ENCODE measurements around the gene PLD4.

PLD4 gene

GRCh38 chr14:104954746-104955395 is 30.2 kb downstream of the PLD4 start:
- no peak overlapping the region for H3K27ac Mint-ChIP-seq
- H3K36me3 Mint-ChIP-seq (ENCODE audit: low read depth), result no peaks in the 10 kb centered on the region
- no peak for TF ChIP-seq CTCF (IDR thresholded peaks at IDR 0.05; ENCODE audit: unreplicated experiment in 3 of 3)
- peaks cover 16% of the 10 kb centered on the region for H3K27me3 Mint-ChIP-seq (ENCODE audit: low read depth)
- H3K4me3 Mint-ChIP-seq, result no peak overlapping the region
- H3K4me1 Mint-ChIP-seq, result no peaks in the 10 kb centered on the region
- peaks cover 2% of the 10 kb centered on the region for H3K9me3 Mint-ChIP-seq

- Mint-ChIP-seq H3K36me3 (ENCODE audit: low read depth) (no peaks in the 10 kb centered on the region), H3K4me3 (no peak overlapping the region), H3K27ac (no peak overlapping the region), H3K9me3 (peaks cover 2% of the 10 kb centered on the region), H3K27me3 (ENCODE audit: low read depth) (peaks cover 16% of the 10 kb centered on the region), H3K4me1 (no peaks in the 10 kb centered on the region)
- TF ChIP-seq CTCF (IDR thresholded peaks at IDR 0.05; ENCODE audit: unreplicated experiment in 3 of 3), result no peak
Observed at GRCh38 chr14:104955396-104955770, 30.7 kb downstream of the PLD4 start.

GRCh38 chr14:104956290-104956890 is 31.7 kb downstream of the PLD4 start:
- Mint-ChIP-seq H3K4me1 (no peaks in the 10 kb centered on the region), H3K27ac (no peak overlapping the region), H3K4me3 (no peak overlapping the region), H3K27me3 (ENCODE audit: low read depth) (peaks cover 16% of the 10 kb centered on the region), H3K36me3 (ENCODE audit: low read depth) (no peaks in the 10 kb centered on the region), H3K9me3 (peaks cover 2% of the 10 kb centered on the region)
- TF ChIP-seq CTCF (IDR thresholded peaks at IDR 0.05; ENCODE audit: unreplicated experiment in 3 of 3), result no peak

GRCh38 chr14:104957146-104958113 is 32.8 kb downstream of the PLD4 start:
- no peaks in the 10 kb centered on the region for H3K4me1 Mint-ChIP-seq
- H3K9me3 Mint-ChIP-seq, result peaks cover 2% of the 10 kb centered on the region
- H3K4me3 Mint-ChIP-seq, result no peak overlapping the region
- no peak for TF ChIP-seq CTCF (IDR thresholded peaks at IDR 0.05; ENCODE audit: unreplicated experiment in 3 of 3)
- H3K36me3 Mint-ChIP-seq (ENCODE audit: low read depth), result no peaks in the 10 kb centered on the region
- H3K27ac Mint-ChIP-seq, result no peak overlapping the region
- H3K27me3 Mint-ChIP-seq (ENCODE audit: low read depth), result peaks cover 16% of the 10 kb centered on the region

- Mint-ChIP-seq H3K27me3 (ENCODE audit: low read depth) (no peaks in the 10 kb centered on the region), H3K27ac (no peak overlapping the region), H3K4me3 (no peak overlapping the region), H3K4me1 (peaks cover 7% of the 10 kb centered on the region), H3K36me3 (ENCODE audit: low read depth) (no peaks in the 10 kb centered on the region), H3K9me3 (no peaks in the 10 kb centered on the region)
- TF ChIP-seq CTCF (IDR thresholded peaks at IDR 0.05; ENCODE audit: unreplicated experiment in 3 of 3), result no peak
Observed at GRCh38 chr14:104964546-104964945, 39.9 kb downstream of the PLD4 start.
